Hepatic stellate cell (primary cell): ENCODE data around the gene DOCK1.
A peak's percentile ranks its signal among the peaks of the same experiment; 100 is the strongest.

Experiments used
- DNase-seq: peaks from one replicate; pipeline ENCODE4 v3.0.0; 2011; ENCODE audit warnings: low spot score

DOCK1 gene

DNA sequence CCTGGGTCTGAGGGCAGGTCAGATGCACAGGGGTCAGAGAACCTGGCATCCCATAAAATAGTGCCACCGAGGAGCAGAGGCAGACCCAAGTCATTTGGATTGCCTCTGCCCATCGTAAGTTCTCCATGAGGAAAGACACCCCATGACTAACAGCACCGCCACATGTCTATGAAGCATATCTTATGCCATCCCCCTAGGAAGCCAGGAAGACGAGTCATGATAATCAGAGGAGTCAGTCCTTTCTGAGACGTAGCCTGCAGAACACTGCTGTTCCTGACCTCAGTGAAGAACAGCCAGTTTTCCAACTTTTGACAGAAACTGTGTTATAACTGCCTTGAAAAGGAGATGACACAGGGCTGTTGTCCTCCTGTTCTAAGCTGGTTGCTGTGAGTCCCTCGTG is 239.9 kb downstream of the DOCK1 start:
- DNase-seq, result peak; percentile 58

DNA sequence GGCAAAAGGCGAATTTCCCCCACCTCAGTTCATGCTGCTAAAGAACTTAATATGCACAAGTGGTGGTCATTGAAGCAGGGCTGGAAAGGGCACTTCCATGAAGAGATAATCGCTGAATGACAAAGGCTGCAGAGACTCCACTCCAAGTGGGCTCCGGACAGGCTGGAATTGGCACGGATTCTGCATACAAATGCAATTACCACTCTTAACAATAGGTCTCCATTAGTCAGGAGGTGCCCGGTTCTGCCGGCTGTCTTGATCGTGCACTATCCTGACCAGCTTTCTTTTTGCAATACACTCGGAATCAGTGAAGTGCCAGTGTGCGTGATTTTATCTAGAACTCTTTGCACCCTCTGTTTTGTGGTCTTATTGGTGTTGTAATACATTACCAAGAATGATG is 241.4 kb downstream of the DOCK1 start:
- no peak for DNase-seq

DNA sequence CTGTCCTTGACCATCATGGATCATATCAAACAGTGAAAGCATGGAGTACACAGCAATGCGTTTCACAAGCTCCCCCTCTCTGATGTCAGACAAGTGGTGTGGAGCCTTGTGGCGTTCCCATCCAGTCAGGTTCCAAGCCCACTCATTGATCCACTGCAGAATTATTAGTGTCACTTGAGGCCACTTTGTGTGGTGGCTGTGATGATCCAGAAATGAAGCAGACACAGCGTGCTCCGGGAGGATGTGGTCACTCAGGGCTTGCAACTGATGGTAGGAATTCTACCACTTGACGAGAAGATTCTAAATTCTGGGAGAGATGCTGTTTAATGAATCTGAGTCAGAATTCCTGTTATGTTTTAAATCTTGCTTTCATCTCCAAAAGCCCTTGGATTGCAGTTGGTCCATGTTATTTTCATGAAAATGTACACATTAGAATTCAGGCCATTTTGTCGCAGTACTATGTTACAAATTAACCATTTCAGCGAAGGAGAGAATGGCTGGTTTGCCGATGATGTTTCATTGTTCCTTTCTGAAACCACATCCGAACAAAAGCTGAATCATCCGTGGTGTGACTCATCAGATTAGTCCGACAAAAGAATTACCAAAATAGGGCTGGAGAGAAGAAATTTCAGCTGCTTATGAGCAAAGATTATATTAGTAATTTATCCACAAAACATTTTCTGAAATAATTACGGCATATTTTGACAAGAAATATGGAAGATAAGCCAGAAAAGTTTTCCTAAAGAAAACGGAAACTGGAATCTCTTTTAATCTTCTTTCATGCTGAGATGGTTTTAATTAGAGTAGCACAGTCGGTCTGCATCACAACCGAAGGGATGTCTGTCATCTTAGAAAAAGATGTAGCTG is 243.1 kb downstream of the DOCK1 start:
- peak; percentile 54 for DNase-seq

DNA sequence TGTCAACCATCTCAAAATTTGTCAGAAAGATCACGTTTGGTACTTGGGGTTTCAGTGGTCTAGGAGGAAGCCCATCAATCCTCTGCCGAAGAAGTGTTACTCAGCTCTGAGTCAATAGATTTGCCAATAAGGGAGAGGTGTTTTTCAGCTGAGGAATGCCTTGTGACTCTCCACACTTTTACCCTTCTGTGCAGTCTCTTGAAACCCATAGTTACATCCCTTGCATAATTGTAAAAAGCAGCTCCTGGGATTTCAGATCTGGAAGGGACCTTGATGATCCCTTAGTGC is 243.6 kb downstream of the DOCK1 start:
- DNase-seq, result peak; percentile 41

DNA sequence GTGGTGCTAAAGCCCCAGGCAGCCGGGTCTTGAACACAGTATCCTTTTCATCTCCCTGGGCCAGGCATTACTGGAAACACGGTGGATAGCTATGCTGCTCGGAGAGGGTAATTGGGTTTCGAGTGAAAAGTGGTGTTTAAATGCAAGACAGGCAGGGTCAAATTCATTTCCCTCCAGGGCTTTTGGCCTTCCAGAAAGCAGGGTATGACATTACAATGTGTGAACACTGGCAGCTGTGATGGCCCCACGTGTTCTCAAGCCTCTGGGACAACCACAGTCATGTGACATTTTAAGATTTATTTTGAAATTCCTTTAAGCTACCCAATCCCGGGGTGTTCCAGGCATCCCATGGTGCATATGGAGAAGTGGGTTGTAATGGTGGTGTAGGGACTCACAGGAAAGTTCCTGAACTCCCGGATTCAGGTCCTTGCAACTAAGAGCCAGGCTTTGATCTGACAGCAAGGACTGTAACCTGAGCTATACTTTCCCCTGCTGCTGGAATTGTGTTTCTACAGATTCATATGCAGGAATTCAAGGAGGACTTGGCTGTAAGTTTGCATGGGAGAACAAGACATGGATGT is 244.4 kb downstream of the DOCK1 start:
- no peak for DNase-seq

DNA sequence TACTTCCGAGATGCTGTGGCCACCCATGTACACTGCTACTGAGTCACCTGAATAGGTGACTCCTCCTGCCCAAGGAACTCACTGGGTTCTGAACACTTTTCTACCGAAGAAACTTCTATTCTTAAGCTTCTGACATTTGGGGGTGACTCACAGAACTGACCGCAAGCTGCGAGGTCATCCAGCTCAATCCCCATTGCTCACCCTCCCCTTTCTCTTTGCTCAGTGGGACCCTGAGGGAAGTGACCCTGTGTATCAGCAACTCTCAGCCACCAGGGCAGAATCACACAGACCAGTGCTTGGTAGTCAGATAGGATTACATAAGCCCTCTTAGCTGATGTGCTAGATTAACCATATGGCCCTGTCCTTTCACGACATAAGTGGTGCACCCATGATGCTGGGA is 244.9 kb downstream of the DOCK1 start:
- peak; percentile 30 for DNase-seq

DNA sequence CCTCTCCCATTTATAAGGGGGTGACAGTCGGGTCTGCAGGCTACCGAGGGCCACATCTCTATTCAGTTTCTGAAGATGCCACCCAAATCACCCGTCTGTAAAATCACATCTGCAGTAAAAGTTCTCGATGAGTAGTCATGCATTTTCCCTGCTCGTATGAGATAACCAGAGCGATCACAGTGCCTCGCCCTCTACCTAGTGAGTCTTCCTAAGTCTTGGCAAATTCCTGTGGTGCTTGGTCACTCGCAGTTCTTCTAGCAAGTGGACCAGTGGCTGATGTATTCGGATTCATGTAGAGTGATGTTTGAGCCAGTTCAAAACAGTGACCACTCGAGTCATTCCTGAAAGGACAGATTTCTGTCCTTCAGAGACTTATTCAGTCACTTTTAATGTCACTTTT is 246.3 kb downstream of the DOCK1 start:
- no peak for DNase-seq

DNA sequence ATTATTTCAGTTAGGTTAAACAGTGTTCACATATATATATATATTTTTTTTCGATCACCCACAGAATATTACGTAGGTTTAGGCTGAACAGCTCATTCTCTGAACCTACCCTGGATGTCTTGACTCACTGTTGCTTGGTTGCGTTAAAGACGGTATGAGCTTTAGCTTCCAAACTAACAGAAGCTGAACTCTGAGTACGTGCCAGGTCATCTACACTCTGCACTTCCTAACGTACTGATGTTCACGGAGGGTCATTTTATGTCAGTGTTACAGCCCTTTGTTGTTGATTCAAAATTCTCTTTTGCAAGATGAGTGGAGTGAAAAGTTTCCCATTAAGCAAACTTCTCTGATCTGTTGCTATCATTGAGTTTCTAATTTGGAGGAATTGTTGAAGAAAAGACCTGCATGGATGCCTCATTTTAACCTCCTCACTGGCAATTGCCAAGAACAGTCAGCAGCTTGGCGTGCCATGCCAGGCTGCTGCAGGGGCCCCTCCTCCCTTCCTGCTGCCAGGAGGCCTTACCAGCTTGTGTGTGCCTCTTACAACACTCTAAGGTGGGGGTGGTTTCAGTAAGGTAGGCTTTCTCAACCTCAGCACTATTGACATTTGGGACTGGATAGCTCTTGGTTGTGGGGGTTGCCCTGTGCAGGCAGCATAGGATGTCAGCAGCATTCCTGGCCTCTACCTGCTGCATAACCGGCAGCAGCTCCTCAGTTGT is 246.9 kb downstream of the DOCK1 start:
- DNase-seq, result no peak

DNA sequence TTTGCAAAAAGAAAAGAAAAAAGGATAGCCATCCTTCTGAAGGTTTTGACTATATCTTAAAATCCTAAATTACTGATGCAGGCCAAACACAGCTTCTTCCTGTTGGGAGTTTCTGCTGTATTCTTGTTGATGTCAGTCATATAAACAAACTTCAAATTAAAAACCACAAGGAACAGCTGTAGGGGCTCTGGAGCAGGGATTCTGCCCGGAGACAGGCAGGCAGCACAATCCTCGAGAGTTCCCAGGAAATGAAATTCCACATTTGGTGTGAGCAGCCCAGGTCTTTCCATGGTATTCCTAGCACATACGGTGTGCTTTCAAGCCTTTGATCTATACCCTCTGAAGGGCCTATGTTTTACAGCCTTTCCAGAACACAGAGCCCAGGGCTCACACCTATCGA is 248.0 kb downstream of the DOCK1 start:
- DNase-seq, result no peak

DNA sequence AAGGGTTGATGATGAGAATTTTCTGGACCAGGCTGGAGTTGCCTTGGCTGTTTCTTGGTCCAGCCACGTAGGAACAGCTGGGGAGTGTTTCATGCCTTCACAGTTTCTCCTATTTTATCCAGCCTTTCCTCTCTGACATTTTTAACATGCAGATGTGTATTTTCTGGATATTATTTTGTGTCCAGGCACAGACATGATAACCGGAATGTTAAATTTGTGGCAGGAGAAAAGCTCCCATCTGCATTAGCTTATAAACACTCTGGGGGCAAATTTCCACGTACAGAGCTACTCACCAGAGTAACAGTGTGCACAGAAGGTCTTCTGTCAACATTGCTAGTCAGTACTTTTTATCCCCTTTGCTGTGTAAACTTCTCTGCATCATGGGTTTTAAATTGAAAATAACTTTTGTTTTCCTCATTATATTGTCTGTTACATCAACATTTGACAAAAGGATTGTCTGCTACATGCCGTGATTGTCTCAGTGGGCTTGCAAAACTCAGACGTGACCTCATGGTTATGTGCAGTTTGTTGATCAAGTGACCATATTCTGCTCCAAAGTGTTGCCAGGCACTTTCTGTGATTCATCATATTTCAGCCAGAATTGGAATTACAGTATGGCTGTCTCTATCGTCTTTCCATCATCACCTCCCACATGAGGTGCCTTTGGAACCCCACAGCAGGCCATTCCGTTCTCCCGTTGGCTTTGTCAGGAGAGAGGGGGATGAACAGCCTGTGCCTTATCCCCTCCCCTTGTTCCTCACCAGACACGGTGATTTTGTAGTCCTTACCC is 249.8 kb downstream of the DOCK1 start:
- no peak for DNase-seq

DNA sequence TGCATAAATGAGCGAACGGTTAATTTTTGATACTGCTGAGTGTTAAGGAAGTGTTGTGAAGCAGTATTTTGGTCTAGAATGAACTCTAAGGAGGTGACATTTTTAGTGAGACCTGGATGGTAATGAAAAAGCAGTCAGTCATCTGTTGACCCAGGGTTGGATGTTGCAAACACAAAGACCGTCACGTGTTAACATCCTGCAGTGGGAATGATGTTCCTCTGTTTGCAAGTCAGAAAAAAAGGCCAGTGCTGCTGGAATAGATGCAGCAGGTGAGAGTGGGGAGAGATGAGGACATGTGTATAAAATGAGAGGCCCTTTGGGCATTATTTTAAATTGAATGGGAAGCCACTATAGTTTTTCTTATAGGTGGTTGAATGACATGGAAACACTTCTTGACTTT is 251.9 kb downstream of the DOCK1 start:
- no peak for DNase-seq

DNA sequence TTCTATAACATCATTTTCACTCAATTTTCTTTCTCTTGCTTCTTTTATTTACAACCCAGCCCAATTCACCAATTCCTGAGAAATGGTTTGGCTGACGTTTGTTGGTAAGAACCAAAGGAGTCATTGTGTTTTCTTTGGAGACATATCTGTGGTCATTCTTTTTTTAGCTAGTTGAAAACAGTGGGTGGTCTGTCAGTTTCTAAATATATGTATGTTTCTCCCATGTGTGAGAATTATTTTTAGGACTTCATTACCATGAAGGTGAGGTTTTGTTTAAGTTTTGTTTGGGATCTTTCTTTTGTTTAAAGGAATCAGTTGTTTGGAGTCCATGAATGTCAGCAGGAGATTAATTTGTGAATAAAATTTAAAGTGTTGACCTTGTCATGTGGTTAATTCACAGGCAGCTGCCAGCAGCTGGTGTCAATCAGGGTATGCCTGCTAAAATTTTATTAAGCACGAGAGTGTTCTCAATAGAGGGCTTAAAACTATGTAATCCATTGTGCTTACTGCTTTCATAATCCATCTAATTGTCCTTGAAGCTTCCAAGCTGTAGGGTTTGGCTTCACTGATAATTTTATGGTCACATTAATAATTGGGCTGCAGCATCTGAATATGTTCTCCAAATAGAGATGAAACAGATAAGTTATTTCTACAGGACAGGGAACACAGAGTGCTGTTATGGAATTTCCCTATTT is 252.4 kb downstream of the DOCK1 start:
- DNase-seq, result peak; percentile 49

DNA sequence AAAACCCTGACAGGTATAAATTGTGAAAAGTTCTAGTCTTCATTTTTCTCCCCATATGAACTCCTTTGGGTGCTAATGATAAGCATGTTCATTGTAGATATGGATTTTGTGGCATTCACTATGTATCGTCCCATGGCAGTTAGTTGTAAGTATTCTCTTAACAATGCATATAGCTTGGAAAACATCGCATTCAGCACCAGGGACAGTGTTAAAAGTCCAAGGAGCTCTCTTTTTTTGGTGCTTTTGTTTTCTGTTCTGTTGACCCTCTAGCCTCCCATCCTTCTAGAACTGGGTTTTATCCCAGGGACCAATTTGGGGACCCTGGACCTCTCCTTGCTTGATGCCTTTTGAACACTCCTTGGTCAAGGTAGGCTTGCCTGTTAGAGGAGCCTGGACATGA is 253.4 kb downstream of the DOCK1 start:
- DNase-seq, result no peak

DNA sequence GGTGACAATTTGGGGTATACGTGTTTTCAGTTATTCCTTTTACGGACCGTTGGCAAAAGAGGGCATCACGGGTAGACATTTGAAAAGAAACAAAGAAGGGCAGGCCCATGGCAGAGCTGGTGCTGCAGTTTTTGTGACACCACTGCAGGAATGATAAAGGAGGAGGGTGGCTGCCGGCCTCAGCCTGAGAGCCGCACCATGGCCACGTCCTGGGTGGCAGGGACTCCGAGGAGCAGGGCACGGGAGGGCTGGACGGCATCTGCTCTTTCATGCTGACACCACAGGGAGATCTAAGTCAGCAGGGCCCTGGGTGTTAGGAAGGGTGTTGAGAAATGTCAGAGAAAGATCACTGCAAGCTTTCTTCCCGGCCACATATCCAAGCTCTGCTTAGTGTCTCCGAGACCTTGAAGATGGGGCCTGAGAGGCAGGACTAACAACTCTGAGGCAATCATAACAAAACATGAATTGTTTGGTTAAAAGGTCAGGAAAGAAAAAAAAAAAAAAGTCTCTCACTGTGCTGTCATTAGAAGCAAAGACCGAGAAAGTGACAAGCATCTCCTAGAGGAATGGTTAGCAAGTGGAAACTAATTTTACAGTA is 254.5 kb downstream of the DOCK1 start:
- no peak for DNase-seq

DNA sequence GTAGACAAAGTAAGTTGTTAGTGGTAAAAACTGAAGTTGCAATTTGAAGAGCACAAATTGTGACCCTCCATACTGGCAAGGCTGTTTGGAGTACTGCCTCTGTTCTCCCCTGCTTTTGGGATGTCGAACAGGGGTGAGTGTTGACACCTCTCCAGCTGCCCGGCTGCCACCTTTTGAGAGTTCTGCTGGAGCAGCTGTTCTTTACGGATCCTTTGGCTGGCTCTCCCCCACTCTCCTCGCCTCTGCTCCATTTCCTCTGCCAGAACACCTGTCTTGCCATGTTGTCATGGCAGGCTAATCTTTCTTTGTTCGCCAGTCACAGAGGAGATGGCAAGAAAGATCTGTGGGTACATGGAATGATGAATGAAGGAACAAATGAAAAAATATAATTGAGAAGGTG is 256.3 kb downstream of the DOCK1 start:
- no peak for DNase-seq

DNA sequence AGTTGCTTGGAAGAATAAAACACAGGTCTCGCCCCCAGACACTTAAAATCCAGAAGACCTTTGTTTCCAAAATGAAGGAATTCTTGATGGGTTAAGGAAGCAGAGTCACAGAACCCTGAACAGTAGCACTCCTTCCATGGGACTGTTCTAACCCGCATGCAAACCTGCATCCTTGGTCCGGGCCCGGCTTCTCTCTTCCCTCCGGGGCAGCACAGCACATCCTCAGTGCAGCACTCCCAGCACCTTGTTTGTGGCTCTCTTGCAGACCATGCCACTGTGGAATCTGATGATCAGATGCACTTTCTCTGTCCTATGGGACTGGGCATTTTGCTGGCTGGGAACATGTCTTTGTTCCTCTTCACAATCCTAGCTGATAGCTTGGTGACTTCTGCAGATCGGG is 257.6 kb downstream of the DOCK1 start:
- no peak for DNase-seq

DNA sequence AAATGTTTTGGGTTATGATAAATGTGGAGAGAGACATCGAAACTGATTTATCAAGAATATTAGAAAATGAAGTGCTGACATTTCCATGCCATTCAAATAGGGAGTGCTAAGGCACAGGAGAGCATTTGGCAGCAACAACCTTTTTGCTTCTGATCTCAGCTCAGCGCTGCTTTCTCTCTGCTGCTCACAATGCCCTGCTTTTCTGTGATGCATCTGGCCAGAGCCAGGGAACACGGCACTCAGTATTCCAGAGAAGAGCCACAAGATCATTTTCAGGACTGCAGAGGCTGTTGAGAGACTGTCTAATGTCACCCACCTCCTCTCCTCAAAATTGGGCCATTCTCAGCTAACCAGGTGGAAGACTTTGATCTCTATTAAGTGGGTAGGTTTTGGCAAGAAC is 263.0 kb downstream of the DOCK1 start:
- DNase-seq, result no peak

DNA sequence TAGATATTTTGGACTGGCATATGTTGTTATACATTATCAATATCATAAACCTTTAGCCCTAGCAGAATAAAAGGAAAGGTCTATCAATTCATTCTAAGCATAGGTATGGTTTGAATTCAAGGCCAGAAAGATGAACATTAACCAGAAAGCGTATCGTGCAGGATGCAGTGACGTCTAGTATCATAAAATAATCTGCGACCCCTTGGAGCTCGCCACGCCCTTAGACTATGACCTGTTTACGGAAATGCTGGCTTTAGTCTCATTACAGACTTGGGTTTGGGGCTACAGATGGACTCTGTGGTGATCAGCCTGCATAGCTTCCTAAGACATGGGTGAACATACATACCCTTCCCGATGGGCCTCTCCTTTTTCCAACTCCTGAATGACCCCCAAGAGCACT is 269.6 kb downstream of the DOCK1 start:
- DNase-seq, result no peak

DNA sequence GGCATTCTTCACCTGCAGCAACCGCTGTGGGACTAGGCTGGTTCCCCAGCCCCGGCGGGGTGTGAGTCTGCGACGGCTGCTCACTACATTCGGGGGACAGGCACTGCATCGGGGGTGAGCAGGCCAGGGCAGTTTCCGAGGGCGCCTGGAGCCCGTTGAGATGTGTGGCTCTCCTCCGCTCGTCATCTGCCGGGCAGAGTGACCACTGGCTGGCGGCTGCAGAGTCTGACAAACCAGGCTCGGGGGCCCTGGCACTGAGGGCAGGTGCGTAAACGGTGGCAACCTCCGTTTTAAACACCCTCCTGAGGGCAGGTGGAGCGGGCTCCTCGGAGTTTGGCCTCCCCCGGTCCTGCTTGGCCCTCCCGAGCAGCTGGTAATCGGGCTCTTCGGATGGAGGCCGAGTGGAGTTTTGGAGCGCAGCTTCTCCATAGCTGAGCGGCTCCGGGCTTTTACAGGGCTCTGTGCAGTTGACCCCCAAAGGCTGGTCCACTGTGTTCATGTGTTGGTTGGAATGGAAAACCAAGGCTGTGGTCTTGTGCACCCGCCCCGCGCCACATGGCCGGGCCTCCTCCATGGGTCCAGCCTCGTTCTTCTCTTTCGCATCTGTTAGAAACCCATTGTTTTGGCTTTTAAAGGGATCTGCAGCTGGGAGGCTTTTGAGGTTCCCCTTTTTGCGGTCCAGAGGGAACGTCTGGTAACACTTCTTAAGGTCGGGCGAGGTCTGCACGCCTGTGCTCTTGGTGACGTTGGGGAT is 270.3 kb downstream of the DOCK1 start:
- no peak for DNase-seq

DNA sequence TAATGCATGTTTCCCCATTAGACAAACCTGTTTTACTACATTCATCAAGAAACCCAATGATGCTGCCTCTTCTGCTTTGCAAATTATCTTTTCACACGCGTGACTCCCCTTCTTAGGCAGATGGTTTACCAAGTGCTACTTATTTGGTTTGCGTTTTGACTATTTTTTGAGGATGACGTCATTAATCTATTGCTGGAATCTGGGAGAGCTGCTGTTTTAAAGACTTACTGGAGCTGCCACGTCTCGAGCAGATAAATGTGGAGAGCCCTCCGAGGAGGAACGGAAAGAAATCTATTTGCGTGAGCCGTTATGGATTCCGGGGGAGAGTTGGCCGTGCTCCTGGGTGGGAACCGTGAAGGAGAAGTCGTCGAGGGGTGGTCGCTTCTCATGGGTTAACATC is 271.4 kb downstream of the DOCK1 start:
- DNase-seq, result no peak
